ENCODE measurements around the gene FAM20A.

GRCh38 chr17:68509141-68510057, 91.8 kb downstream of the FAM20A start:
- no peak for TF ChIP-seq EZH2 (IDR thresholded peaks at IDR 0.05; ENCODE audit: insufficient read depth, low read length)
- no peak for TF ChIP-seq CTCF (IDR thresholded peaks at IDR 0.05; ENCODE audit: insufficient read depth, low read depth, low read length)
